ENCODE results near the gene RASGRP4.

RASGRP4 gene

DNA sequence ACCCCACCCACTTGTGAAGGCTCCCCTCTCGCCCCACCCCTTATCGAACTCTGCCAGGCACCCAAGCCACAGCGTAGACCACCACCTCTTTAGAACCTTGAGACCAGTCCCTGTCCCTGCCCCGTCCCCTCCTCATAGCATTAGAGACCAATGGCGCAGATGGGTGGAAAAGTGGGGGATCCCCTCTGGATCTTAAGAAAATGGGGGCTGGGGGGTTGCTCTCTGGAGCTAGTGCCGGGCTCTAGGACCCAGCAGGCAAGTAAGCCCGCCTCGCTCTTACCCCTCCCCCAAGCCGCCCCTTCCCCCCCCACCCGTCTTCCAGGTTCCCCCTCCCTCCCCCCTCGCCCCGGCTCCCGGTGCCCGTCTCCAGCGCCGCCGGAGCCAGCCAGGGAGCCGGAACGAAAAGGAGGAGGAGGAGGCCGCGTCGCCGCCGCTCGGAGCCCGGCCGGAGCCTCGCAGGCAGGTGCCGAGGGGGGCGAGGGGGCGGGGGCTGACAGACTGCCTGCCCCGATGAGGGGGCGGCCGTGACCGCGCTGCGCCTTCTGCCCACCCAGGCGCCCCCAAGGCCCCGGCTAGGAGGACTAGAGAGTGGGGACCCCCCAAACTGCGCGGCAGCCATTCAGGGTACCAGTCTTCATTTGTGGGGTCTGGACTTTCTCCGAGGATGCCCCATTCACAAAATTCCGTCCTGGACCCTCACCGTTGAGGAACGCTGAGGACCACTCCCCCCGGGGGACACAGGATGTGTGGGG is 37.5 kb downstream of the RASGRP4 start, which contains the start of gene SPRED3:
Gene SPRED3, plus strand, starts transcription at position 349 of the 752 bp plus-strand sequence. CDS start 1,606 bp downstream, outside the sequence.
- no peak for DNase-seq

DNA sequence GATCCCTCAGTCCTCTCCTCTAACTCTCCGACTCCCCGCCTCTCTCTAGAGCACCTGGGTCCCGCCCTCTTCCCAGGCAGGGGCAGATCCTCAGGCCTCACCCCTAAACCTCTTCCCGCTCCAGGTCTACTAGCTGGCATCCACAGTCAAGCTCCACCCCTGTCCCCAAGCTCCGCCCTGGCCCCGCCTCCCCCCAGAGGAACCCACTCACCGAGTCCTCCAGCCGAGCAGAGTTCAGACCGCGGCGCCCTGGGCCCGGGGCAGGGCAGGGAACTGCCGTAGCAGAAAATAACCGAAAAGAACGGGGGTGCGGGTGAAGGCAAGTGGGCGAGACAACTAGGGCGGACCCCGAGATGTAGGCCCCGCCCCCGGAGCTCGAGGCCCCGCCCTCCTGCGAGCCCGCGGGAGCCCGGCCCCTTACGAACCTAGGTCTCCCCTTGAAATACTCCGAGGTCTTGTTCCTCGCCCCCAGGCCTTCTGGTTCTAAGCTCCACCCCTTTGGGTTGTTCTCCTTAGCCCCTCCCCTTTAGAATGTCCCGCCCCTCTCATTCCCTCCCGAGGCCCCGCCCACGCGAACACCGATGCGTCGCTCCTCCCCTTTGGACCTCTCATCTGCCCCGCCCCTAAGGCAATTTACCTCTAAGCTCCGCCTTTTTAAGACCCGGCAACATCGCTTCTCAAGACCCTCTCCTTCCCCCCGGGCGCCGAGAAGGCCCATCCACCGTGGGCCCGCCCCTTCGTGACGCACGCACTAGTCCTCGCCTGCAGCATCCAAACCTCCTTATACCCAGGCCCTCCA is 38.3 kb downstream of the RASGRP4 start, which contains the start of gene GGN:
Gene GGN, minus strand, starts transcription at position 485 of the 799 bp plus-strand sequence. CDS start 773 bp downstream, outside the sequence.
- DNase-seq, result peak; percentile 95

- no peak for DNase-seq
These were observed 39.0 kb downstream of the RASGRP4 start for GRCh38 chr19:38386971-38387549.

- no peak for DNase-seq
These were observed 39.6 kb downstream of the RASGRP4 start for GRCh38 chr19:38386300-38386970.

GRCh38 chr19:38385804-38386257 is 40.2 kb downstream of the RASGRP4 start:
- no peak for DNase-seq

DNA sequence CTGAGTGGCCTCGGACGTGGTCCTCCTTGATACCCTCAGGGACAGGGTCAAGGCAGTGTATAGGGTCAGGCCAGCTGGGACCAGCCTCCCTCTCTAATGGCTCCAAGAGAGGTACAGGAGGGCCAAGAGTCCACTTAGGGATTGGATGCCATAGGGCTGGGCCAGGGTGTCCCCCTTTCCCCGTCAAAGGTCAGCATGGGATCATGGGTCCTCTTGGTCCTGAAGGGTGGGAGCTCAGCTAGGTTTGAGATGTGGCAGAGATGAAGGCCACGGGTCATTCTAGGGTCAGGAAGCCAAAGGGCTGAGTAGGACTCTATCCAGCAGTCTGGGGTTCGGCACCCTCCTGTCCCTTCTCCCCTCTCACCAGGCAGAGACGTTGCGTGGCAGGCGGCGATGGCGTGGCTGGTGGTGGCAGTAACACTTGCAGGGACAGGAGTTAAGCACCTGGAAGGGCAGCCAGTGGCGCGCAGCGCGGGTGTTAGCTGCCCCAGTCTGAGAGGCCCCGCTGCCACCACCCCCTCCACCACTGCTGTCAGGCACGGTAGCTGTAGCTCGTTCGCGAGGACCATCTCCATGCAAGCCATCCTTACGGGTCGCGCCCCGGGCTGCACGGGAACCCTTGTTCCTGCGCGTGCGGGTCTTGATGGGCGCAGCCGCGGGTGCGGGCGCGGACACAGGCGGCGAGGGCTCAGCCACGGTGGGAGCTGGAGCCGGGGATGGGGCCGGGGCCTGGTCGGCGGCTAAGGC is 40.8 kb downstream of the RASGRP4 start:
- DNase-seq, result no peak

- no peak for DNase-seq
These were observed 41.6 kb downstream of the RASGRP4 start for GRCh38 chr19:38384209-38385027.

DNA sequence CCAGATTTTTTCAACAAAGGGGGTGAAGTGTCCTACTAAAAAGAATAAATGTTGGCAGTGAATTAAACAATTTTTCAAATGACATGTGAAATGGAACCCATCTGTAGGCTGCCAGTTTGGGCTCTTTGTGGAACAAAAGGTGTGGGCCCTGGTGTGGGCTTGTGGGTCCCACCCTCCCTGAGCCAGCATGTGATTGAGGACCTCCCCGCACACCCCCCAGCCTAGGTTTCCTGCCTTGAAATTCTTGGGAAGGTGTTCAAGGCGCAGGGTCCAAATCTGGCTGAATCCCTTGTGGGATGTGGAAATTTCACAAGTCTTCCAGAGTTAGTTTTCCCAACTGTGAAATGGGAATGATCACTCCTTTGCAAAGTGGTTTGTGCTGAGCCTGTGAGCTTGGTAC is 42.3 kb downstream of the RASGRP4 start:
- DNase-seq, result no peak

GRCh38 chr19:38383184-38383583 is 42.8 kb downstream of the RASGRP4 start:
- no peak for DNase-seq

DNA sequence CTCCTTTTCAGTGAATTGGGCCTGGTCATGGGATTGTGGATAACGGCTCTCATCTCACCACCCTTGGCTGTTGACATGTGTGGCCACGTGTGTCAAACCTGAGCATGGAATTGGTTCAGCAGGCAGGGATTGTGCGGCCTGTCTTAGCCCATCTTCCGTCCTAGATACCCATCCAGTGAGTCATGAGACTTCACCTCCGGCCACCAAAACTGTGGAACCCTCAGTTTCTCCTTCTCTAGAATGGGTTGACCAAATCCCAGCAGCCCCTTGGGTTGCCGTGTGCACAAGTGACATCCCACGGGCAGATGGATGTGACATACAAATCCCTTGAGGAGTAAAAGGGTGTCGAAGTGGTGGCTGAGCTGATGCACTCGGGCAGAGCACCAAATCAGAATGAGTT is 44.9 kb downstream of the RASGRP4 start:
- no peak for DNase-seq

DNA sequence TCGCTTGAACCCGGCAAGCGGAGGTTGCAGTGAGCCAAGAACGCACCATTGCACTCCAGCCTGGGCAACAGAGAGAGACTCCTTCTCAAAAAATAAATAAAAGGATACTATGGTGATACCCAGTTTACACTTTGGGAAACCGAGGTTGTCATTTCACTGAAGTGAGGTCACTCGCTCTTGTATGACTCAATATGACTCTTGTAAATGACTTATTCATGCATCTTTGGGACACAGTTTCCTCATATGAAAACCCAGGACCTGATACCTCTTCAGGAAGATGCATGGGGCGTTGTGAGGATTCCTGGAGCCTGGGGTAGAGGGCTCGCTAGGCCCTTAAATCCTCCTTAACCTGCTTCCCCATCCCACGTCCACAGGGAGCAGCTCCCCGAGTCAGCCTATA is 47.2 kb downstream of the RASGRP4 start:
- no peak for DNase-seq

GRCh38 chr19:38377052-38377451 is 49.0 kb downstream of the RASGRP4 start:
- DNase-seq, result no peak

GRCh38 chr19:38376576-38376975 is 49.4 kb downstream of the RASGRP4 start:
- DNase-seq, result no peak

- DNase-seq, result no peak
These were observed 50.3 kb downstream of the RASGRP4 start for GRCh38 chr19:38375748-38376147.

GRCh38 chr19:38375098-38375493 is 50.9 kb downstream of the RASGRP4 start:
- no peak for DNase-seq

GRCh38 chr19:38374332-38375097 is 51.5 kb downstream of the RASGRP4 start, which contains the start of gene PSMD8:
Gene PSMD8 (plus strand): TSS chr19:38374571. CDS start chr19:38374602, 31 bp downstream.
- DNase-seq, result peak; percentile 97

- no peak for DNase-seq
These were observed 52.1 kb downstream of the RASGRP4 start for GRCh38 chr19:38373907-38374331.

DNA sequence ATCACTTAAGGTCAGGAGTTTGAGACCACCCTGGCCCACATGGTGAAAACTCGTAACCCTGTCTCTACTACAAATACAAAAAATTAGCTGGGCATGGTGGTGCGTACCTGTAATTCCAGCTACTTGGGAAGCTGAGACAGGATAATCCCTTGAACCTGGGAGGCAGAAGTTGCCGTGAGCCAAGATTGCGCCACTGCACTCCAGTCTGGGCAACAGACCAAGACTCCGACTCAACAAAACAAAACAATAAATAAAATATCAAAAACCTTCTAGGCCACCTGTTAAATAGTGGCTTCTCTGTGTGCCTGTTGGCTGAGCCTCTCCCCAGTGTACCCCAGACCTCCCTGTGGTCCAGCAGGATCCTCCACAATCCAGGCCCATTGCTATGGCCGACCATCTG is 54.9 kb downstream of the RASGRP4 start:
- DNase-seq, result no peak

DNA sequence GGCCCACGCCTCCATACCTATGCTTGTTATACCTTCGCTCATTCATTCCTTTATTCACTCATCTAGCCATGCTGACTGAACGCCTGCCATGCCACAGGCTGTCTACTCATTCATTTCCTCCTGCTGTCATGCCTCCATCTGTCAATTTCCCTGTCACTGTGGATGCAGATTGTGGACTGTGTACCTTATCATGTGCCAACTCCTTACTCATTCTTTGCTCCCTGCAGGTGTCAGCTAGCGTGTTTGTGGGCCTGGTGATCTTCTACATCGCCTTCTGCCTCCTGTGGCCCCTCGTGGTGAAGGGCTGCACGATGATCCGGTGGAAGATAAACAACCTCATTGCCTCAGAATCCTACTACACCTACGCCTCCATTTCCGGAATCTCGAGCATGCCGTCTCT is 55.7 kb downstream of the RASGRP4 start:
- DNase-seq, result no peak

- DNase-seq, result no peak
These were observed 56.4 kb downstream of the RASGRP4 start for GRCh38 chr19:38369584-38369983.
